ENCODE results near the gene LRP1B.

The LRP1B gene

GRCh38 chr2:140257692-140258300, 1873.0 kb downstream of the LRP1B start:
- Histone ChIP-seq H3F3A (ENCODE audit: control insufficient read depth, insufficient read depth) (no peaks in the 10 kb centered on the region), H3K4me3 (ENCODE audit: low read length) (no peak overlapping the region), H4K20me1 (ENCODE audit: control insufficient read depth, insufficient read depth, low read depth, low read length) (no peaks in the 10 kb centered on the region), H3K36me3 (ENCODE audit: control insufficient read depth, low read length) (no peaks in the 10 kb centered on the region), H3K9me3 (ENCODE audit: control insufficient read depth, insufficient read depth, low read length) (no peaks in the 10 kb centered on the region), H3K79me2 (ENCODE audit: control insufficient read depth, low read length) (no peaks in the 10 kb centered on the region), H3K9me2 (replicated peaks; ENCODE audit: control insufficient read depth, low read length) (no peaks in the 10 kb centered on the region), H3K27ac (ENCODE audit: low read depth, low read length) (no peak overlapping the region), H3K4me2 (ENCODE audit: low read length) (no peak overlapping the region), H3K27me3 (ENCODE audit: control insufficient read depth, low read length) (no peaks in the 10 kb centered on the region), H3K4me1 (ENCODE audit: control insufficient read depth, low read length) (no peaks in the 10 kb centered on the region)
- no peak for TF ChIP-seq CTCF (IDR thresholded peaks at IDR 0.05; ENCODE audit: low read depth, low read length, poor library complexity, severe bottlenecking)
- no peak for TF ChIP-seq EZH2phosphoT487 (IDR thresholded peaks at IDR 0.05; ENCODE audit: borderline replicate concordance, low read length)

GRCh38 chr2:140256080-140256479, 1874.7 kb downstream of the LRP1B start:
- Histone ChIP-seq H3K9me3 (ENCODE audit: control insufficient read depth, insufficient read depth, low read length) (no peaks in the 10 kb centered on the region), H3K27me3 (ENCODE audit: control insufficient read depth, low read length) (no peaks in the 10 kb centered on the region), H3K9me2 (replicated peaks; ENCODE audit: control insufficient read depth, low read length) (no peaks in the 10 kb centered on the region), H3K27ac (ENCODE audit: low read depth, low read length) (no peak overlapping the region), H3K4me3 (ENCODE audit: low read length) (no peak overlapping the region), H3K4me1 (ENCODE audit: control insufficient read depth, low read length) (no peaks in the 10 kb centered on the region), H3K79me2 (ENCODE audit: control insufficient read depth, low read length) (no peaks in the 10 kb centered on the region), H3K36me3 (ENCODE audit: control insufficient read depth, low read length) (no peaks in the 10 kb centered on the region), H3K4me2 (ENCODE audit: low read length) (no peak overlapping the region), H3F3A (ENCODE audit: control insufficient read depth, insufficient read depth) (no peaks in the 10 kb centered on the region), H4K20me1 (ENCODE audit: control insufficient read depth, insufficient read depth, low read depth, low read length) (no peaks in the 10 kb centered on the region)
- TF ChIP-seq EZH2phosphoT487 (IDR thresholded peaks at IDR 0.05; ENCODE audit: borderline replicate concordance, low read length) (no peak), CTCF (IDR thresholded peaks at IDR 0.05; ENCODE audit: low read depth, low read length, poor library complexity, severe bottlenecking) (no peak)

GRCh38 chr2:140249821-140250220, 1881.0 kb downstream of the LRP1B start:
- Histone ChIP-seq H3K4me2 (ENCODE audit: low read length) (no peak overlapping the region), H3K27ac (ENCODE audit: low read depth, low read length) (no peak overlapping the region), H3F3A (ENCODE audit: control insufficient read depth, insufficient read depth) (no peaks in the 10 kb centered on the region), H3K79me2 (ENCODE audit: control insufficient read depth, low read length) (no peaks in the 10 kb centered on the region), H3K36me3 (ENCODE audit: control insufficient read depth, low read length) (no peaks in the 10 kb centered on the region), H4K20me1 (ENCODE audit: control insufficient read depth, insufficient read depth, low read depth, low read length) (no peaks in the 10 kb centered on the region), H3K4me3 (ENCODE audit: low read length) (no peak overlapping the region), H3K9me2 (replicated peaks; ENCODE audit: control insufficient read depth, low read length) (no peaks in the 10 kb centered on the region), H3K4me1 (ENCODE audit: control insufficient read depth, low read length) (no peaks in the 10 kb centered on the region), H3K27me3 (ENCODE audit: control insufficient read depth, low read length) (no peaks in the 10 kb centered on the region), H3K9me3 (ENCODE audit: control insufficient read depth, insufficient read depth, low read length) (no peaks in the 10 kb centered on the region)
- TF ChIP-seq CTCF (IDR thresholded peaks at IDR 0.05; ENCODE audit: low read depth, low read length, poor library complexity, severe bottlenecking): no peak
